ENCODE measurements around the gene KCNAB1. TPM values are rescaled to one million over a fixed set of nuclear protein-coding genes. Genes with fewer than 3 reads are reported as not detected.

KCNAB1 gene
- total RNA-seq, 1 donor from 2014 or later = 2.4 TPM

DNA sequence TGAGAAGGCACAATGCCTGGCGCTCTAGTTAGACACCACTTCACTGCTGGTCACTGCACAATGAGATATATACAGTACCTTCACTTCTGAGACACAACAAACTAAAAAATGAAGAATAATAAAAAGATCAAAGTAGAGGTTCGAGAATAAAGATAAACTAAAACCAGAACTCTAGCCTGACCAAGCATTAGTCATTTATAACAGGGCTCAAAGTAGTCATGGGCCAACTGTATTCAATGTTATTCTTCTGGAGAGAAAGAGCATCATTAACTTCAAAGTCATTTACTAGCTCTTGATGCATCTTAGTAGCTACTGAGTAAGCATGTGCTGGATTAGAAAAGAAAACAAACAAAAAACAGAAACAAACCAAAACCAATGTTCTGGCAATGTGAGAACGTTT, 289.3 kb downstream of the KCNAB1 start:
- H3K36me3 ChIP-seq = no peaks in the 10 kb centered on the region
- H3K9me3 ChIP-seq (replicated peaks) = no peaks in the 10 kb centered on the region
- H3K4me1 ChIP-seq = peaks cover 13% of the 10 kb centered on the region
- H3K27me3 ChIP-seq (ENCODE audit: low read depth) = no peaks in the 10 kb centered on the region
- TF ChIP-seq, protein P1, sequence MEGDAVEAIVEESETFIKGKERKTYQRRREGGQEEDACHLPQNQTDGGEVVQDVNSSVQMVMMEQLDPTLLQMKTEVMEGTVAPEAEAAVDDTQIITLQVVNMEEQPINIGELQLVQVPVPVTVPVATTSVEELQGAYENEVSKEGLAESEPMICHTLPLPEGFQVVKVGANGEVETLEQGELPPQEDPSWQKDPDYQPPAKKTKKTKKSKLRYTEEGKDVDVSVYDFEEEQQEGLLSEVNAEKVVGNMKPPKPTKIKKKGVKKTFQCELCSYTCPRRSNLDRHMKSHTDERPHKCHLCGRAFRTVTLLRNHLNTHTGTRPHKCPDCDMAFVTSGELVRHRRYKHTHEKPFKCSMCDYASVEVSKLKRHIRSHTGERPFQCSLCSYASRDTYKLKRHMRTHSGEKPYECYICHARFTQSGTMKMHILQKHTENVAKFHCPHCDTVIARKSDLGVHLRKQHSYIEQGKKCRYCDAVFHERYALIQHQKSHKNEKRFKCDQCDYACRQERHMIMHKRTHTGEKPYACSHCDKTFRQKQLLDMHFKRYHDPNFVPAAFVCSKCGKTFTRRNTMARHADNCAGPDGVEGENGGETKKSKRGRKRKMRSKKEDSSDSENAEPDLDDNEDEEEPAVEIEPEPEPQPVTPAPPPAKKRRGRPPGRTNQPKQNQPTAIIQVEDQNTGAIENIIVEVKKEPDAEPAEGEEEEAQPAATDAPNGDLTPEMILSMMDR (IDR thresholded peaks at IDR 0.05; ENCODE audit: borderline replicate concordance) = no peak
- intact Hi-C loops (cut with micrococcal nuclease) = no loop called here
- H3K4me3 ChIP-seq = no peak overlapping the region
- H3K27ac ChIP-seq (replicated peaks) = no peak overlapping the region
- DNase-seq = no peak

DNA sequence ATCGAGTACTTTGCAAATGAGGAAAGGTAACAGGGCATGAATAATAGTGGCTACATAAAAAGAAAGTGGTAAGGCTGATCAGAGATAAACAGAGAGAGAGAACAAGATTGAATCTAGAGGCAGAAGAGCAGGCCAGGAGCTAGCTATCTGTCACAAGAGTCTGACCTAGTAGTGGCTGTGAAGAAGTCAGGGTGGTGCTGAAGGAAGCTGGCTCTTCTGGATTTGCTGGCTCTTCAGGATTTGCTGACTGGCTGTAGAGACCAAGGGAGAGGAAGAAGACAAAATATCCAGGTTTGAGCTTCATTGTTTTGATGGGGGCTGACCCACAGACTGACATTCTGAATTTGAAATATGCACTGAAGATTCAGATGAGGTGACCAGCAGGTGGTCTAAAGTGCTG, 292.2 kb downstream of the KCNAB1 start:
- TF ChIP-seq, protein P1 (IDR thresholded peaks at IDR 0.05; ENCODE audit: borderline replicate concordance) = no peak
- H3K27ac ChIP-seq (replicated peaks) = no peak overlapping the region
- intact Hi-C loops (cut with micrococcal nuclease) = no loop called here

DNA sequence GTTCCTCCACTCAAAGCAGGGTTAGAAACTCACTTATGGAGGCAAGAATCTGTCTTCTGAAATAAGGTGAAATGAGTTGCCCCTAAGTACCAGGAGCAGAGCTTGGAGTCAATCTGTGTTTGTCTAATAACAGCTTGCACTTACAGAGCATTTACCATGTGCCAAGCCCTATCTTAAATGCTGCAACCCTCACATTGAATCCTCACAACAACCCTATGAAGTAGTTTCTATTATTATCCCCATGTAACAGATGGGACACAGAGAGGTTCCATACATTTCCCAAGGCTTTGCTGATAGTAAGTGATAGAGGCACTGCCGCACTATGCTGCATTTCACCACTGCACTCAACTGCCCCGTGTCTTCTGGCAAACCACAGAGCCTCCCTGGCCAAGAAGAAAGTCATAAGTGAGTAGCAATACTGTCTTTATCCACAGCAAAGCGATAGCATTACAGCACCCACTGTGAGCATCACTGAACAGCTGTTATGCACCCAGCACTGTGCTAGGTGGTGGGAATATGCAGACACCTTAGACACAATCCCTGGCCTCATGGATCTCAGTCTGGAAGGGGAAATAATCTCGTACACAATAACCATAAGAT, 293.0 kb downstream of the KCNAB1 start:
- peaks cover 31% of the 10 kb centered on the region for H3K4me1 ChIP-seq
- no peak for DNase-seq
- no peak overlapping the region for H3K4me3 ChIP-seq
- no peaks in the 10 kb centered on the region for H3K27me3 ChIP-seq (ENCODE audit: low read depth)
- intact Hi-C loops (cut with micrococcal nuclease) = no loop called here
- TF ChIP-seq, protein P1 (IDR thresholded peaks at IDR 0.05; ENCODE audit: borderline replicate concordance) = no peak
- H3K27ac ChIP-seq (replicated peaks) = no peak overlapping the region
- no peaks in the 10 kb centered on the region for H3K36me3 ChIP-seq
- no peaks in the 10 kb centered on the region for H3K9me3 ChIP-seq (replicated peaks)

More for the DNA sequence above, 292.2 kb downstream of the KCNAB1 start:
- peaks cover 23% of the 10 kb centered on the region for H3K4me1 ChIP-seq
- no peak overlapping the region for H3K4me3 ChIP-seq
- no peaks in the 10 kb centered on the region for H3K36me3 ChIP-seq
- DNase-seq = no peak
- H3K27me3 ChIP-seq (ENCODE audit: low read depth) = no peaks in the 10 kb centered on the region
- H3K9me3 ChIP-seq (replicated peaks) = no peaks in the 10 kb centered on the region

DNA sequence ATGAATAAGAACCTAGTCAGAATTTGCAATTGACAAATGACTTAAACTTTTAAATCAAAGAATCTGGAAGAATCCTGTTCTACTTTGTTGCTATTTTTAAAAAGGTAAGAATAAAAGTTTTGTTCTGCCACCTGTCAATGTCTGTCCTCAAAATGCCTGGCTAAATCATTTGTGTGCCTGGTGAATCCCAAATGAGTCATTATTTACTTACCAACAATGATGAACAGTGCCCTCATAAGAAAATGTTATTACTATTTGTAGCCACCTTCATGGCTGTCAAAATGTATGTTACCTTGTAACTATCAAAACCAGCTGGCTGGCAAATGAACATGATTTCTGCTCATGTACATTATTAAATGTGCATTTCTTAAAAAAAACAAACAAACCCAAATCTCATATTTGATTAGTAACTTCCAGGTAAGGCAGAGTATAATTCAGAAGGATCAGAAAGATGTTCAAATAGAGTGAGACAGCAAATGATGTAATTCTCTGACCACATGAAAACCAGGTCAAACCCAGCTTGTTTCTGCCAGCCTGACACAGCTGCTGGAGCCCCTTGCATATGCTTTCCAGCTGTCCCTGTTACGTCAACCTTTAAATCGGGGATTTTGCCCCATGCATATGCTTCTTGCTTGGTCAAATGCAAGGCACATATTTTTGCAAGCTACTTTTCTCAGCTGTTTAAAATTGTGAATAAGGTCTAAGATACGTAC, 296.6 kb downstream of the KCNAB1 start:
- H3K4me3 ChIP-seq = no peak overlapping the region
- no peak for DNase-seq
- no peaks in the 10 kb centered on the region for H3K27me3 ChIP-seq (ENCODE audit: low read depth)
- no peaks in the 10 kb centered on the region for H3K36me3 ChIP-seq
- H3K27ac ChIP-seq (replicated peaks) = no peak overlapping the region
- peaks cover 31% of the 10 kb centered on the region for H3K4me1 ChIP-seq
- TF ChIP-seq, protein P1 (IDR thresholded peaks at IDR 0.05; ENCODE audit: borderline replicate concordance) = no peak
- intact Hi-C loops (cut with micrococcal nuclease) = no loop called here
- H3K9me3 ChIP-seq (replicated peaks) = no peaks in the 10 kb centered on the region

DNA sequence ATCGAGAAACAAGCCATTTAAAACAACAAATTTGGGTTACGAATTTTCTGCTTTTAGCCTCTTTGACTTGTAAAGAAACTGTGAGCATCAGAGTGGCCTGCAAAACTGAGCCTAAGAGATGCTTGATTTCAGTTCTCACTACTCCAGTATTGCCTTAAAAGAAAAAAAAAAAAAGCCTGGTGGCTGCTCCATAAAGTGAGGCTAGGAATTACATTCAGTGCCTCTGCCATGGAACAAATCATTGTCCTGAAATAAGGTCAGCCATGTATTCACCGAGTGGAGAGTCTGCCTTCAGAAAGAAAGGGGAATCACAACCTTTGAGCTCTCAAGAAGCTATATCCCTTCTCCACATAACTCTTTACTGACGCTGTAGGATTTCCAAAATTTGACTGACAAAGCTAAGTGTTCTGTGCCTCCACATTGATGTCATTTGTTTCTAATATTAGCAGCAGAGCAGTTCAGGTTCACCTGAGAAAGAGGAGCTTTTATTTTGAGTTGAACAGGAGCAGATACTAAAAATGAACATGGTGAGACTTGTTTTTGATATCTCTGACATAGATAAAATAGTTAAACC, 297.3 kb downstream of the KCNAB1 start:
- intact Hi-C loops (cut with micrococcal nuclease) = no loop called here
- H3K27ac ChIP-seq (replicated peaks) = peak overlapping the region; percentile 29
- H3K9me3 ChIP-seq (replicated peaks) = no peaks in the 10 kb centered on the region
- H3K4me3 ChIP-seq = no peak overlapping the region
- H3K27me3 ChIP-seq (ENCODE audit: low read depth) = no peaks in the 10 kb centered on the region
- TF ChIP-seq, protein P1 (IDR thresholded peaks at IDR 0.05; ENCODE audit: borderline replicate concordance) = no peak
- DNase-seq = no peak
- peaks cover 31% of the 10 kb centered on the region for H3K4me1 ChIP-seq
- no peaks in the 10 kb centered on the region for H3K36me3 ChIP-seq
